Glomerular visceral epithelial cell (primary cell): ENCODE results near the gene PDE8B.

ENCODE experiments used
- DNase-seq: peaks from one replicate; pipeline ENCODE4 v3.0.0-alpha.2; 2016; ENCODE audit errors: extremely low spot score

Gene PDE8B

DNA sequence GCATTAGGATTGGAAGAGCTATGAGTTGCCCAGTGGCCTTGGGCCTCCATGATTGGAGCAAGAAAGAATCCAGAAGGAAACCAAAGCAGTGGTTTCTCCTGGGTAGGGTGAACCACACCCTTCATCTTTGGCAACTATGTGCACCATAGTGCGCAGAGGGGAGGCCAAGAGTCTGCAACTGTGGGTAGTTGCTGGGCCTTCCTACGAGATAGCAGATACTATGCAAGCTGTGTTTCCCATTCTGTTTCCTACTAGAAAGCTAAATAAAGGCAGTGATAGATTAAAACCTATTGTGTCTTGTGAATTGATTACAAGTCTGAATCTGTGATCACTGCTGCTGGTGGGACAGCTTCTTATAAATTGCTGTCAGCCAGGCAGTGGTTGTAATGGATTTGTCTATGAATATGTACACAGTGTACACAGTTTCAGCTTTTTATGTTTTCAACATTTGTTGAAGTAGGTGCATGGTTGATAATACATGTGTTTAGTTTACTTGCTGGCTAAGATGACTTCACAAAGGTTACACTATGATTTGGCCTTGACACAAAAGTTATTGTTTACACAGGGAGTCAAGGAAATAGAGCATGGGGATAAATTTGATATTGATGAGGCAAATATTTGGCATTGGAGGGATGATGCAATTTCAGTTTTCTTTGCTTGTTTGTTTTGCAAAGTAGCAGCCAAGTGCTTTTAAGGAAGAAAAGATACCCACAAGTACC is 23.7 kb upstream of the PDE8B start:
- no peak for DNase-seq

DNA sequence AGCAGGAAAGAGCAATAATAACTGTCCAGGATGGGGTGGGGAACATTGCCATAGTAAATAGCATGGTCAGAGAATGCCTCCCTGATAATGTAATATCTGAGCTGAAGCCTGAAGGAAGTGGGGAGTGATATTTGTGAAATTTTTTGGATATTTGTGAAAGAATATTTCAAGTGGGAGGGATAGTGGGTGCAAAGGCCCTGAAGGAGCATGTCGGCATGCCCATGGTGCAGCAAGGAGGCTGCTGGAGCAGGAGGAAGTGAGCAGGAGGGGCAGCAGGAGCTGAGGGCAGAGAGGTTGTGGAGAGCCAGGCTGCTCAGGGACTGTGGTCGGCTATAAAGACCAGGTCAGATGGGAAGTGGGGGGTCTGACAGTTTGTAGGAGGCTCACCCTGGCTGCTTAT is 21.1 kb upstream of the PDE8B start:
- no peak for DNase-seq

DNA sequence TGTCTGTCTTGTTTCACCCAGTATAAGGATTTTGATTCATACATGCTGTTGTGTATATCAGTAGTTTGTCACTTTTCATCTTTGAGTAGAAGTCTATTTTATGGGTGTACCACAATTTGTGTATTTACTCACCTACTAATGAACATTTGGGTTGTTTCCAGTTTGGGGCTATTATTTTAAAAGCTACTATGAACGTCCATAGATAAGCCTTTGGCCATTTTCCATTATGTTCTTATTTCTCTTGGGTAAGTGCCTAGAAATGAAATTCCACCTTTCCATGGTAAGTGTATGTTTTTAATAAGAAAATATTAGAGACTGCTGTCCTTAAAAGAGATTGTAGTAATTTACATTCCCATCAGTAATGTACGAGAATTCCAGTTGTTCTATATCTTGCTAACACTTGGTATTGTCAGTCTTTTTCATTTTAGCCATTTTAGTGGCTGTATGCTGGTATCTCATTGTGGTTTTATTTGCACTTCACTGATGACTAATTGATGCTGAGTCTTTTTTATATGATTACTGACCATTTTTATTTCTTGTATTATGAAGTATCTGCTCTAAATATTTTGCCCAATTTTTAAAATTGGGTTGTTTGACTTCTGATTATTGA is 17.9 kb upstream of the PDE8B start:
- DNase-seq, result no peak

DNA sequence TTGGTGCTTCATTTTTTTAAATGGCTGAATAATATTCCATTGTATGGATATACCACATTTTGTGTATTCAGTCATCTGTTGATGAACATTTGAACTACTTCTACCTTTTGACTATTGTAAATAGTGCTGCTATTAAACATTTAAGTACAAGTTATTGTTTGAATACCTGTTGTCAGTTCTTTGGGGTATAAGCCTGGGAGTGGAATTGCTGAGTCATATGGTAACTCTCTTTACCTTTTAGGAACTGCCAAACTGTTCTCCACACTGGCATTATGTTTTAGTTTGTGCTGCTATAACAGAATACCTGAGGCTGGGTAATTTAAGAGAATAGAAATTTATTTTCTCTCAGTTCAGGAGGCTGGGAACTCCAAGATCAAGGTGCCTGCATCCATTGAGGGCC is 15.7 kb upstream of the PDE8B start:
- DNase-seq, result no peak

DNA sequence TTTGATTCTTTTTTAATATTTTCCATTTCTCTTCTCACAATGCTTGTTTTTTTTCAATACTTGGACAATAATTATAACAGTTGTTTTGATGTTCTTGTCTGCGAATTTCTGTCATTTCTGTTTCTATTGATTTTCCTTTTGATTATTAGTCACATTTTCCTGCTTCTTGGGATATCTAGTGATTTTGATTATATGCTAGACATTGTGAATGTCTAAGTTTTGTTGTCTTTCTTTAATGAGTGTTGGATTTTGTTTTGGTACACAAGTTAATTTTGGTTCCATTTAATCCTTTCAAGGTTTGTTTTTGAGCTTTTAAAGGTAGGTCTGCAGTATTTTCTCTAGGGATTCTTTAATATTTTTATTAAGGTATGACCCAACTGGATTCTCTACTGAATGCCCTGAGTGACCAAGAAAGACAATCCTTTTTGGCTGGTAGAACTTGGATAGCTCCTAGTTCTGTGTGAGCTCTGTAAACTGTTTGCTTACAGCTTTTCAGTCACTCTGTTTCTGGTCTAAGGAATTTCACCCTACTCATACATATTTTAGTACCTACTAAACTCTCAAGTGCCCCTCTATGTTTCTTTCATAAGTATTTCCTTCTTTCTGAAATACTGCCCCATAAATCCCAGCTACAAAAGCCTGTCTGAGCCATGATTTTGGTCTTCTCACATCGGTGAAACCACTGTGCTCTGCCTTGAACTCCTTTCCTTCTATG is 12.5 kb upstream of the PDE8B start:
- no peak for DNase-seq

DNA sequence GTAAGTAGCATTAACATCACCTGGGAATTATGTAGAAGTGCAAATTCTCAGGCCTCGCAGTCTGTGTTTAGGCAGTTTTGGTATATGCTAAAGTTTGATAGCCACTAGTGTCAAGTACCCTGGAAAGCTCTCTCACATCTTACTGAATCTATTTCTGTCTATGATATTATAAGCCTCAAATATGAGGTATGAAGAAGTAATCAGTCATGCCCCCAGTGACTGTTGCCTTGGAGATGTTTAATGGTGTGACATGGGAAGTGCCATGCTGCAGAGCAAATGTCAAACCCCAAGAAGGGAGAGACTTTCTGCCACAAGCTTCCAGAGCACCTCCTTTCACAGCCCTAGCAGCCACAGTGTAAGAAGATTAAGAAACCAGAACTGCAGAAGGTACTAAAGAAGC is 9.8 kb upstream of the PDE8B start:
- no peak for DNase-seq

DNA sequence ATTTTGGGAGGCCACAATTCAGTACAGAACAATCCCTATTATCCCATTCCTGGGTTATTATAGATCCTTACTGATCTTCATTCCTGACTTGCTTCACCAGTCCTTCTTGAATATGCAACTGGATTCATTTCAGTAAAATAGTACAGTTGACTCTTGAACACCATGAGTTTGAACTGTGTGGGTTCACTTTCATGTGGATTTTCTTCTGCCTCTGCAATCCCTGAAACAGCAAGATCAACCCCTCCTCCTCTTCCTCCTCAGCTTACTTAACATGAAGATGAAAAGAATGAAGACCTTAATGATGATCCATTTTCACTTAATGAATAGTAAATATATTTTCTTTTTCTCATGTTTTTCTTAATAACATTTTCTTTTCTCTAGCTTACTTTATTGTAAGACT is 8.3 kb upstream of the PDE8B start:
- no peak for DNase-seq

DNA sequence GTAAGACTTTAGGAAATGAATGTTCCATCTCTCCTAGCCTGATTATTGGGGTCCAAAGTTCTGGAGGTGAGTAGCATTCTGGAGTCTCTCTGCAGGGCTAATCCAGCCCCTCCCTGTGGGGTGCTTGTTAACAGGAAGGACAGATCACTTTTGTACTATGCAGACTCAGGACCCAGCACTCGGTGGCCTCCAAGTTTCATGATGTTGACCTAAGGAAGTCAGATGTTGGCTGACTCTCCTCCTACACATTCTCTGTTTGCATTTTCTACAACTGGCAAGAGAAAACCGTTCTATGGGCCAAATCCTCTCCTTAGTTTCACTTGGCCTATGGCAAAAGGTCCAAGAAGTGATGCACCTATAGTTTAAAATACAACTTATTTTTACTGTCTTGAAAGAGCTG is 5.5 kb upstream of the PDE8B start:
- no peak for DNase-seq

DNA sequence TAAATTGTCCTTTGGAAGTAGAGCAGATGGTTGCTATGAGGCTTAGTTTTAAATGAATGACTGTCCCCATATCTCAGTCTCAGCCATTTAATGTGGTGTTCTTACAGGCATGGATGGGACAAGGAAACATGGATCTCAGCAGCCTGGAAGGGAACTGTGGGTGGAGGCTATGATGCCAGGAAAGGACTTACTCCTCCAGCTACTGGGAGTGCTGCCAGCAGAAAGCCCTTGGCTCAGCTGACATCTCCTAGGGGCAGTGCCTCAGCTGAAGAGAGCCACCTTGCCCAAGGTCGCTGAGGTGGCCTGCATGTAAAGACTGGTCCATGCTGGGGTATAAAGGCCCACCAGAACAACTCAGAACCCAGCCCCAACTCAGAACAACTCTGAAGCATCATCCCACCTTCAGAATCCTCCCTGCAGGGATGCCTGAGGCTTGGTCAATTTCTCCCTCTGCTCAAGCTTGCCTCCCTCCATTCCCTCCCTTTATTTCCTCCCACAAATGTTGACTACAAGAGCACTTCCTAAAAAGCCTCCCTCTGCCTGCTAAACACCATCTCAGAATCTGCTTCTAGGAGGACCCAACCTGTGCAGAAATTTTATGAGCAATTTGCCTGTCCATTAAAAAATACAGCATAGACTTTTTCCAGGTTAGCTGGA is 1.8 kb upstream of the PDE8B start:
- DNase-seq, result no peak

DNA sequence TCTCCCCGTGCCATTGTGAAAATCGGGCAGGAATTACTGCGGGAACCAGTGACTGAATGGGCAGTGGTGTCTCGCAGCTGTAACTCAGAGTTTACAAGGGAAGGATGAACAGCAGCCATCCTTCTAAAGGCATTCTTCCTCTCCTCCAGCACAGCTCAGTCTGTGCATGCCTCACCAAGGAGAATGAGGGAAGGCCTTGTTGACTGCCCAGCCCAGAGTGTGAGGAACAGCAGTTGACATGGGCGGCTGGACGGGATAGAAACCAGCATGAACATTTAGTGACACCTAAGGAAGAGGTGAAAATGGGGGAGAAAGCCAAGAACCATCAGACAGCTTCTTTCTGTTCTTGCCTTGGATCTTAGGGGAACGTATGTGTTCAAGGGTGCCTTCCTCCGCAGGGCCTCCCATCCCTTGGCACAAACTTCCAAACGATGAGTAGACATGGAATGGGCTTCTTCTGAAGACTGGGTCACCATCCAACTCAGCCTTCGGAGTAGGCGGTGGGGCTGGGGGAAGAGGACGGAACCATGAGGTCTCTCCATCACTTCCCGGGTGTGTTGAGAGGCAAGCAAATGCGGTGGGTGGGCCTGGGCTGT is 887 bp upstream of the PDE8B start:
- DNase-seq, result no peak

DNA sequence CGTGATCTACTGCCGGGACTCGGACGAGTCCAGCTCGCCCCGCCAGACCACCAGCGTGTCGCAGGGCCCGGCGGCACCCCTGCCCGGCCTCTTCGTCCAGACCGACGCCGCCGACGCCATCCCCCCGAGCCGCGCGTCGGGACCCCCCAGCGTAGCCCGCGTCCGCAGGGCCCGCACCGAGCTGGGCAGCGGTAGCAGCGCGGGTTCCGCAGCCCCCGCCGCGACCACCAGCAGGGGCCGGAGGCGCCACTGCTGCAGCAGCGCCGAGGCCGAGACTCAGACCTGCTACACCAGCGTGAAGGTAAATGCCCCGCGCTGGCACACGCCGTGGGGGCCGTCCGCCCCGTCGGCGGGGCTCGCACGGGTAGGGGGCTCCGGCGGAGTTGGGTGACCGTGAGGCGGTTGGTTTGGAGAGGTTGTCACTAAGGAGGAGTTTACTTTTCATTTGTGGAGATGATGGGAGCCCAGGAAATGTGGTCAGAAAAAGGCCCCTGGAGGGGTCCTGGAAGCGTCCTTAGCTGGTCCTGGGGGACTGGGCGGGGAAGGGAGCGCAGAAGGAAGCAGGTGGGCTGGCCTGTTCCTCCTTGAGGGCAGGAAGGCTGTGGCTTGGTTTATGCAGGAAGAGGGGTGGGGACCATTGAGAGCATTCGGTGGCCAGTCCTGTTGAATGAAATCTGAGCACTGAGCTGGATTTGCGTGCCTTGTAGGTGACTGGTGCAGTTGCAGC is 647 bp downstream of the PDE8B start:
- DNase-seq, result no peak

DNA sequence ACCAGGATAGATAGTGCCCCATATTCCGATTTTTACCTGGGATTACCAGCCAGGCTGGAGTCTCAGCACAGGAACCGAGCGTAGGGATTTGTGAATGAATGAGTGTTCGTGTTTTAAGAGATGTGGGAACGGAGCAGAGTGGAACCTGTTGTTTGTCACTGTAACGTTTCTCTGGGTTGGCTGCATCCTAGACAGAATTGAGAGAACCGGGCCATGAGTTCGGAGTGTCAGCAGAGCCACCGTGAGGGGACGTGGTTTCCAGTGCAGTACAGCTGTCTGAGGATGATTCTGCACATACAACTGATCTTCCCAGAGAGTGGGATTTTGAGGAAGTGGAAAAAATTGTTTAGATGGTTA is 1.2 kb downstream of the PDE8B start:
- DNase-seq, result no peak

DNA sequence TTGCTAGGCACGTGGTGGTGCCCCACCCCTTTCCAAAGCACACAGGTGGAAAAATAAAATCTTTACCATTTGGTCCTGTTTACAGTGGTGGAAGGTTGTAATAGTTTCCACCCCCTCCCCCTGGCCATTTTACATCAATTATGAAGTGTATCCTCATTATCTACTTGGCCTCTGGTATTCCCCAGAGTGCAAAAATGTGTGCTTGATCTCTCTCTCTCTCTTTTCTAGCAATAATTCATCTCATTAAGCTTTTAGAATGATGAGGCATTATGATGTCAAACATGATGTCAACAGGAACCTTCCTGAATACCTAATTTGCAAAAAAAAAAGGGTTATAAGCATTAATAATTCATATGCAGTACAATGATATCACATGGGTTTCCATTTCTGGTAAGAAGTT is 3.1 kb downstream of the PDE8B start:
- no peak for DNase-seq

DNA sequence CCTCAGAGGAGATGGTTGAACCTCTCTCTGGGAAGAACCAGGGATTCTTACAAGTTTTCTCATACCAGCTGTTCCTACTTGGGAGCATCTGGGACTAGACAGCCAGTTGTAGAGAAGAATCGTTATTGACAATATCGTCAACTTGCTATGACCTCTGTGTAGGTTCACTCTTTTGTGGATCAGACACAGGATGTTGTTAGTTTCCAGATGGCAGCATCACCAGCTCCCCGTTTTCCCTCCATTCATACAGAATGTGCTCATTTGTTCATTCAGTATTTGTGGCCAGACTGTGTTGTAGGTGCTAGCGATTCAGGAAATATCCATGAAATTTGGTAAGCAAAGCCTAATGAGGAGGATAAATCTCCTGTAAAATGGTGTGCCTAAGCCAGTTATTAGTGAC is 3.7 kb downstream of the PDE8B start:
- DNase-seq, result no peak

DNA sequence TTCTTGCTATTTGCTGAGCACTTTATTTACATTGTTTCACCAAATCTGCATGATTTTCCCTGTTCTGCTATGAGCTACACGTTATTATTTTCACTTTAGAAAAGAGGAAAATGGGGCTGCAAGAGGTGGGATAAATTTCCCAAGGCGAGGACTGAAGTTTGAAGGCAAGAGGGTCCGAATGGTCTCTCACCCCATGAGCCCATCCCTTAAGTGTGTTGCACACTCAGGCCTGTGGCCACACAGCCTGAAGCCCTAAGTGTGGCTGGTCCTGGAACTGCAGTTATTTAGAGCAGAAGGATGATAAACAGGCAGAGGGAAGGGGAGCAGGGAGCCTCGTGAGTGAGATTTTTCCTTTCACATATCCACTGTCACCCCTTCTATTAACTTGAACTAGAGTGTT is 7.8 kb downstream of the PDE8B start:
- no peak for DNase-seq

DNA sequence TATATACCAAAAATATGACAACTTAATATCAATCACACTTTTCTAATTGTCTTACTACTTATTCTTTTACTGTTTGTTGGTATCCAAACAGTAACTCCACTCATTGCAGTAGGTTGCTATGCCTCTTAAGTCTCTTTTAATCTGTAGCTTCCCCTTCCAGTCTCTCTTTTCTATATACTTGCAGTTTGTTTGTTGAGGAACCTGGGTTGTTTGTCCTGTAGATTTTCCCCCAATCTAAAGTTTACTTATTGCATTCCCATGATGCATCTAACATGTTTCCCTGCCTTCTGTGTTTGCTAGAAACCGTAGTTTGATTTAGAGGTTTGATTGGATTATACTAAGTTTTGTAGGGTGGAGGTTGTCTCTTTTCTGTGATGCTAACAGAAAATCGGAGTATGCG is 10.6 kb downstream of the PDE8B start:
- DNase-seq, result no peak

DNA sequence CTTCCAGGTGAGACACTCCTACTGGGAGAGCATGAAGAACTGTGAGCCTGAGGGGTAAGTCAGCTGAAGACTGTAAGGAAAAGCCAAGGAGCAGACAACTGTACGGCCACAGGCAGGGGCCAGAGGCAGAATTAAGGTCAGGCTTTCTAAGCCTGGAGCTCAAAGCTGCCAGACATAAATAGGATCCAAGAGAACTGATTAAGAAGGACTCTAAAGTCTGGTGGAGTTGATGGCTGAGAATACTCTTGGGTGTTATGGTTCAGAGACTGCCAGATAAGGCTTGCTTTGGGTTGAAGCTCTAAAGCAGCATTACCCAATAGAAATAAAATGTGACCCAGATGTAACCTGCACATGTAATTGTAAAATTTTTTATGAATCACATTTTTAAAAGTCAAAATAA is 12.2 kb downstream of the PDE8B start:
- no peak for DNase-seq

DNA sequence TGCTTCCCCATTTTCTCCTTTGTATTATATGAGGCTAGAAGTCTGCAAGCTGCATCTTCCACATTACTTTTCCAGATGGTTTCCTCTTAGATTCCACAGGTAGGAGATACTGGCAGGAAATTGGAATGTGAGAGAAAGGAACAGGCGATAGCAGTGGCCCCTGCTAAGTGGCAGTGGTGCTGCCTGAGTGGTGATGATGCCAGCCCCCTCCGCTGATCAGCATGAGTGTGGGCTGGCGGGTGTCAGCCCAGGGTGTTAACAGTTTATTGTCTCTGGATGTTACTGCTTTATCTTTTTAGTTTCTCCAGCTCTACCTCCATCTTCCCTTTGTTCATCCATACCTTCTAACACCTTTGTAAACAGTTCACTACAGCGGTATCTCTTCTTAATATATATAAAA is 13.2 kb downstream of the PDE8B start:
- no peak for DNase-seq

DNA sequence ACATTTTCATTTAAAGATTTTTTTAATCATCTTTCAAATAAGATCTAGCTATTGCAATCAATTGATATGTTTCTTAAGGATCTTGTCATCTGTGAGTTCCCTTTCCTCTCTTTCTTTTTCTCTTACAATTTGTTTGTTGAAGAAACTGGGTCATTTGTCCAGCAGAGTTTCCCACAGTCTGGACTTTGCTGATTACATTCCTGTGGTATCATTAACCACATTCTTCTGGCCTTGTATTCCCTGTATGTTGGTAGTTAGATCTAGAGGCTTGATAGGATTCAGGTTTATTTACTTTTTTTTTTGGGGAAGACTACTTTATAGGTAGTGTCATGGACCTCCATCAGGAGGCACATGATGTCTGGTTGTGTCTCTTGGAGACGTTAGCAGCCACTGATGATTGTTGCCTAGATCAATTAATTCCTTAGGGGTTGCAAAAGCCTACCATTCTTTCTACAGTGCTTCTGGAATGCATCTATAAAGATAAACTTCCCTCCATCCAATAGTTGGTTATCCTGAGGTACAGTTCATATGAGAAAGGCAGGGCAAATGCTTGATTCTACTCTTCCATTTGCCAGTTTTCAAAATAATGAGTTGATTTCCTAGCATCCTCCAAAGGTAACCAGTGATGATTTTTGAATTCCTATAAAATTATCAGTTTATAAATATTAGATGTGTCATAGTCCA is 14.3 kb downstream of the PDE8B start:
- no peak for DNase-seq

DNA sequence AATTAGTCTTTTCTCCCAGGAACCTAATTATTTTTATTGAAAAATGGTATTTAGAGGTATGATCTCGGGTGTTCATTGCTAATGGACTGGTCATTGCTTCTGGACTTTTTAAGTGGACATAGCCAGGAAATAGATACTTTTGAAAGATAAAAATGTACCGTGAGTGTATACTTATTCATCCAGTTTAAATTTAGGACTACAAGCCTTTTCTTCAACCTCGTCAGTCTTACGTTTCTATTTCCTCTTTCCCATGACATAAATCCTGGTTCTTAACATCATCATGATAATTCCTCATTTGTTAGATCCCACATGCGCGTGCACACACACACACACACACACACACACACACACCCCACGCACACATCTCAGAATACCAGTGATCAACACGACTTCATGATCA is 15.1 kb downstream of the PDE8B start:
- no peak for DNase-seq

DNA sequence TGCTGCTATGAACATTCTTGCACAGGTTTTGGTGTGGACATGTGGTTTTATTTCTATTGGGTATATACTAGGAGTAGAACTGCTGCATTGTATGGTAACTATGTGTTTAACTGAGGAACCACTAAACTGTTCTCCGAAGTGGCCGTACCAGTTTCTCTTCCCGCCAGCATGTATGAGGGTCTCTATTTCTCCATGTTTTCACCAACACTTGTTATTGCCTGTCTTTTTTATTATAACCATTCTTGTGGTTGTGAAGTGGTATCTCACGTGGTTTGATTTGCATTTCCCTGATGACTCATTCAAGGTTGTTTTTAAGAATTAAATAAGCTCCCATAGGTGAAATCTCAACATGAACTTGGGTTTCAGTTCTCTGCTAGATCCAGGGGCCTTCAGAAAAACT is 19.4 kb downstream of the PDE8B start:
- no peak for DNase-seq
